ENCODE data around the gene NET1.

The NET1 gene

GRCh38 chr10:5503477-5503835 lies 91.1 kb downstream of the NET1 start:
- DNase-seq, result no peak

GRCh38 chr10:5504146-5505072 lies 92.1 kb downstream of the NET1 start:
- no peak for DNase-seq

GRCh38 chr10:5506246-5506645 lies 93.9 kb downstream of the NET1 start:
- no peak for DNase-seq

GRCh38 chr10:5506751-5507648 lies 94.6 kb downstream of the NET1 start:
- no peak for DNase-seq

- DNase-seq, result no peak
Measured at GRCh38 chr10:5507649-5508131, 95.3 kb downstream of the NET1 start.

- DNase-seq, result no peak
Measured at GRCh38 chr10:5508161-5508604, 95.8 kb downstream of the NET1 start.
